ENCODE measurements around the gene LMNTD1. TPM values are rescaled to one million over a fixed set of nuclear protein-coding genes. Genes with fewer than 3 reads are reported as not detected.

LMNTD1 gene
- total RNA-seq, 6 donors from 2014 or later: 1.6 to 17.8 (median 5.8) TPM; not detected in 1

- no peaks in the 10 kb centered on the region for H3K9me3 ChIP-seq
- no peaks in the 10 kb centered on the region for H3K4me1 ChIP-seq
- no peaks in the 10 kb centered on the region for H3K27me3 ChIP-seq
- ATAC-seq (ENCODE audit: low FRiP score in 2 of 2) (no peak), DNase-seq (no peak)
- H3K36me3 ChIP-seq: no peaks in the 10 kb centered on the region
- TF ChIP-seq POLR2AphosphoS5 (IDR thresholded peaks at IDR 0.05) (no peak), EP300 (IDR thresholded peaks at IDR 0.05) (no peak), POLR2A (IDR thresholded peaks at IDR 0.05) (no peak), CTCF (IDR thresholded peaks at IDR 0.05) (no peak)
- WGBS, 2 donors: 83 to 93% methylated on average over 3 of the region's 3 CpGs
- H3K27ac ChIP-seq: no peak overlapping the region
- no peak overlapping the region for H3K4me3 ChIP-seq
Observed at GRCh38 chr12:25502118-25502517, 51.0 kb downstream of the LMNTD1 start.

GRCh38 chr12:25501549-25501948, 51.5 kb downstream of the LMNTD1 start:
- Histone ChIP-seq H3K4me3 (no peak overlapping the region), H3K4me1 (no peaks in the 10 kb centered on the region), H3K36me3 (no peaks in the 10 kb centered on the region), H3K9me3 (no peaks in the 10 kb centered on the region), H3K27ac (no peak overlapping the region), H3K27me3 (no peaks in the 10 kb centered on the region)
- no peak for TF ChIP-seq CTCF (IDR thresholded peaks at IDR 0.05)
- TF ChIP-seq POLR2A (IDR thresholded peaks at IDR 0.05): no peak
- TF ChIP-seq POLR2AphosphoS5 (IDR thresholded peaks at IDR 0.05): no peak
- no peak for TF ChIP-seq EP300 (IDR thresholded peaks at IDR 0.05)
- DNase-seq (no peak), ATAC-seq (ENCODE audit: low FRiP score in 2 of 2) (no peak)
- WGBS, 2 donors: 38 to 52% methylated on average over 1 of the region's 1 CpG

GRCh38 chr12:25500651-25501050, 52.4 kb downstream of the LMNTD1 start:
- no peak for TF ChIP-seq EP300 (IDR thresholded peaks at IDR 0.05)
- no peaks in the 10 kb centered on the region for H3K4me1 ChIP-seq
- H3K4me3 ChIP-seq: no peak overlapping the region
- ATAC-seq (ENCODE audit: low FRiP score in 2 of 2) (no peak), DNase-seq (no peak)
- 81 to 84% methylated on average over 6 of the region's 6 CpGs for WGBS, 2 donors
- no peaks in the 10 kb centered on the region for H3K9me3 ChIP-seq
- H3K36me3 ChIP-seq: no peaks in the 10 kb centered on the region
- H3K27me3 ChIP-seq: no peaks in the 10 kb centered on the region
- no peak overlapping the region for H3K27ac ChIP-seq

- TF ChIP-seq POLR2A (IDR thresholded peaks at IDR 0.05): no peak
- no peak for TF ChIP-seq EP300 (IDR thresholded peaks at IDR 0.05)
- TF ChIP-seq CTCF (IDR thresholded peaks at IDR 0.05): no peak
- no peak for TF ChIP-seq POLR2AphosphoS5 (IDR thresholded peaks at IDR 0.05)
- no peak overlapping the region for H3K4me3 ChIP-seq
- DNase-seq (no peak), ATAC-seq (ENCODE audit: low FRiP score in 2 of 2) (no peak)
- H3K36me3 ChIP-seq: no peaks in the 10 kb centered on the region
- H3K27me3 ChIP-seq: no peaks in the 10 kb centered on the region
- H3K9me3 ChIP-seq: no peaks in the 10 kb centered on the region
- 83 to 93% methylated on average over 7 of the region's 7 CpGs for WGBS, 2 donors
- no peak overlapping the region for H3K27ac ChIP-seq
- no peaks in the 10 kb centered on the region for H3K4me1 ChIP-seq
Observed at GRCh38 chr12:25497021-25497420, 56.1 kb downstream of the LMNTD1 start.

GRCh38 chr12:25496098-25496587, 56.9 kb downstream of the LMNTD1 start:
- DNase-seq (no peak), ATAC-seq (ENCODE audit: low FRiP score in 2 of 2) (no peak)
- Histone ChIP-seq H3K9me3 (no peaks in the 10 kb centered on the region), H3K36me3 (no peaks in the 10 kb centered on the region), H3K27me3 (no peaks in the 10 kb centered on the region), H3K4me1 (no peaks in the 10 kb centered on the region), H3K27ac (no peak overlapping the region), H3K4me3 (no peak overlapping the region)
- WGBS, 2 donors: 29 to 50% methylated on average over 5 of the region's 5 CpGs
- no peak for TF ChIP-seq CTCF (IDR thresholded peaks at IDR 0.05)
- no peak for TF ChIP-seq POLR2A (IDR thresholded peaks at IDR 0.05)
- no peak for TF ChIP-seq POLR2AphosphoS5 (IDR thresholded peaks at IDR 0.05)
- no peak for TF ChIP-seq EP300 (IDR thresholded peaks at IDR 0.05)

Data from upper lobe of left lung (tissue), 6 donors.